ENCODE results near the gene PDZD8.
"Not testable (repeated sequence)": the region's sequence is repeated elsewhere in the genome, so short reads cannot be mapped to it uniquely, and the experiment has no call there.

PDZD8 gene

DNA sequence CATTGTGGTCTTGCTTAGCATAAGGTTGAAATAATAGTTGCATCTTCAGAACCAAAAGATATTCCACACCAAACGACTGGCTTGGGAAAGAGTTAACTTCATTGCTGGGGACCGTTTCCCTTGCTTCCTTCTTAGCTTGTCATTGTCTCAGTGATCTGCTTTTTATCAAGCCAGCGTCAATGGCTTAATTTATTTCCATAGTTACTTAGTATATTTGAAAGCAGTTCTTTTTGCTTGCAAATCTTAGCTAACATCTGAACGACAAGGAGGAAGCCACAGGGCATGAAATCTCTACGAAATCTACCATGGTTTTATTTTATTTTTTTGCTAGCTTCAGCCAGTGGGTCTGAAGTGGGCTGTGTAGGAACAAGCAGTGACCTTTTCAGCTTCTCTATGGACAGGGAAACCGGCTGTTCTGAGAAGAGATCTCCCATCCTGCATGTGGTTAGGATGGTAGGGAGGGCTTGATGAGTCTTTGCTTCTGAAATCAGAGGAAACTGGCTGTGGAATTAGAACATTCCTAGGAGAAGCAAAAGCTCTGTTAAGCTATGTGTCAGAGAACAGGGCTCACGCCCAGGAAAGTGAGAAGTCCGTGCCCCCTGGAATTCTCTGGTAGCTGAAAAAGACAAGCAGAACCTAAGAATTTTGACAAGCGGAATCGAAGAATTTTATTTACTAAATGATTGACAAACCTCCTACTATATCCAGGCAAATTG lies 126.3 kb downstream of the PDZD8 start:
- Histone ChIP-seq H2AFZ (ENCODE audit: low read depth, low read length) (no peak overlapping the region), H3K36me3 (ENCODE audit: insufficient read depth, low read length) (no peaks in the 10 kb centered on the region), H3K4me3 (ENCODE audit: low read length) (no peak overlapping the region), H3K4me1 (ENCODE audit: insufficient read depth, low read length) (peaks cover 8% of the 10 kb centered on the region), H3K27me3 (ENCODE audit: insufficient read depth, low read length) (peaks cover 50% of the 10 kb centered on the region), H3K9me3 (ENCODE audit: low read length) (no peaks in the 10 kb centered on the region)

GRCh38 chr10:117246997-117247671 lies 128.1 kb downstream of the PDZD8 start:
- peaks cover 59% of the 10 kb centered on the region for H3K27me3 ChIP-seq (ENCODE audit: insufficient read depth, low read length)

GRCh38 chr10:117242463-117242832 lies 132.8 kb downstream of the PDZD8 start:
- H3K36me3 ChIP-seq (ENCODE audit: insufficient read depth, low read length): no peaks in the 10 kb centered on the region
- H2AFZ ChIP-seq (ENCODE audit: low read depth, low read length): no peak overlapping the region
- no peak overlapping the region for H3K4me3 ChIP-seq (ENCODE audit: low read length)
- peaks cover 80% of the 10 kb centered on the region for H3K27me3 ChIP-seq (ENCODE audit: insufficient read depth, low read length)
- peaks cover 4% of the 10 kb centered on the region for H3K4me1 ChIP-seq (ENCODE audit: insufficient read depth, low read length)
- no peaks in the 10 kb centered on the region for H3K9me3 ChIP-seq (ENCODE audit: low read length)

More at GRCh38 chr10:117246997-117247671, 128.1 kb downstream of the PDZD8 start:
- Histone ChIP-seq H3K4me1 (ENCODE audit: insufficient read depth, low read length) (peaks cover 8% of the 10 kb centered on the region), H3K36me3 (ENCODE audit: insufficient read depth, low read length) (no peaks in the 10 kb centered on the region), H3K4me3 (ENCODE audit: low read length) (no peak overlapping the region), H2AFZ (ENCODE audit: low read depth, low read length) (no peak overlapping the region), H3K9me3 (ENCODE audit: low read length) (no peaks in the 10 kb centered on the region)

DNA sequence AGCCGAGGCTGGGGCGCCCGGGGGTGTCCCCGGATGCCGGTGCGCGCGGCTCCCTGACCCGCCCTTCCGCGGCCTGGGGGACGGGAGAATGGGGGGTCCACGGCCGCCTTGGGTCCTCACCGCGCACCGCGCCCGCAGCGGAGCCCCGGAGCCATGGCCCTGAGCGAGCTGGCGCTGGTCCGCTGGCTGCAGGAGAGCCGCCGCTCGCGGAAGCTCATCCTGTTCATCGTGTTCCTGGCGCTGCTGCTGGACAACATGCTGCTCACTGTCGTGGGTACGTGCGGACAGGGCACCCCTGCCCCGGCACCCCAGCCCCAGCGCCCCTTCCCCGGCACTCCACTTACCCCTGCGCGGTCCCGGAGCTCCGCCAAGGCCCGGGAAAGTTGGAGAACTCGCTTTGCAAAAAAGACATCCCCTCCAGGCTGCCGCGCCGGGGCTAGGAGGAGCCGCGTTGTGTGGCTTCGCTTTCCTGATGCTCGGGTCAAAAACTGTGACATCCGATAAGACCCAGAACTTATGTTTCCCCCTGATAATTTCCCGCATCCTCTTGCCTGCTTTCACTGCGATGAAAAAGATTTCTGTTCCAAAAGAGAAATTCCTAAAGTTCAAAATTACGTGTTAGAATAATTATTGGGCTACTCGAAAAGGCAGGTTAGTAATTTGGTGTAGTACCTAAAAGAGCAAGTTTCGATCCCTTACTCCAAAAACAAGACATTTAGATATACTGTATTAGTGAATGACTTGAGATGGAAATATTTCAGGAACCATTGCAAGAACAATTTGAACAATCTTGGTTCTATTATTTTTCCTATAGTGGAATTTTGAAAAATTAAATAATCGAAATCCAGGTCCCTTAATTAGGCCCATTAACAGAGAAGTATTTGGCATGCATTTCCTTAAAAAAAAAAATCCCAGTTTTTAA lies 133.4 kb downstream of the PDZD8 start:
- peaks cover 80% of the 10 kb centered on the region for H3K27me3 ChIP-seq (ENCODE audit: insufficient read depth, low read length)
- peak overlapping the region; percentile 34 for H2AFZ ChIP-seq (ENCODE audit: low read depth, low read length)
- H3K36me3 ChIP-seq (ENCODE audit: insufficient read depth, low read length): no peaks in the 10 kb centered on the region
- H3K4me1 ChIP-seq (ENCODE audit: insufficient read depth, low read length): peaks cover 4% of the 10 kb centered on the region
- H3K4me3 ChIP-seq (ENCODE audit: low read length): no peak overlapping the region
- H3K9me3 ChIP-seq (ENCODE audit: low read length): no peaks in the 10 kb centered on the region

GRCh38 chr10:117240621-117241529 lies 134.4 kb downstream of the PDZD8 start, which contains the start of gene SLC18A2:
Gene SLC18A2 (plus strand): TSS chr10:117241114. CDS start chr10:117241694, 580 bp downstream.
- Histone ChIP-seq H3K9me3 (ENCODE audit: low read length) (no peaks in the 10 kb centered on the region), H2AFZ (ENCODE audit: low read depth, low read length) (peak within 1 kb of the TSS; percentile 34), H3K27me3 (ENCODE audit: insufficient read depth, low read length) (peaks cover 82% of the 10 kb centered on the region), H3K36me3 (ENCODE audit: insufficient read depth, low read length) (no peaks in the 10 kb centered on the region), H3K4me3 (ENCODE audit: low read length) (no peak within 1 kb of the TSS), H3K4me1 (ENCODE audit: insufficient read depth, low read length) (peaks cover 4% of the 10 kb centered on the region)

- H3K4me1 ChIP-seq (ENCODE audit: insufficient read depth, low read length): peaks cover 4% of the 10 kb centered on the region
- peak overlapping the region; percentile 34 for H2AFZ ChIP-seq (ENCODE audit: low read depth, low read length)
- peaks cover 81% of the 10 kb centered on the region for H3K27me3 ChIP-seq (ENCODE audit: insufficient read depth, low read length)
- no peak overlapping the region for H3K4me3 ChIP-seq (ENCODE audit: low read length)
- no peaks in the 10 kb centered on the region for H3K9me3 ChIP-seq (ENCODE audit: low read length)
- no peaks in the 10 kb centered on the region for H3K36me3 ChIP-seq (ENCODE audit: insufficient read depth, low read length)
These were observed 135.3 kb downstream of the PDZD8 start for GRCh38 chr10:117239721-117240620.

DNA sequence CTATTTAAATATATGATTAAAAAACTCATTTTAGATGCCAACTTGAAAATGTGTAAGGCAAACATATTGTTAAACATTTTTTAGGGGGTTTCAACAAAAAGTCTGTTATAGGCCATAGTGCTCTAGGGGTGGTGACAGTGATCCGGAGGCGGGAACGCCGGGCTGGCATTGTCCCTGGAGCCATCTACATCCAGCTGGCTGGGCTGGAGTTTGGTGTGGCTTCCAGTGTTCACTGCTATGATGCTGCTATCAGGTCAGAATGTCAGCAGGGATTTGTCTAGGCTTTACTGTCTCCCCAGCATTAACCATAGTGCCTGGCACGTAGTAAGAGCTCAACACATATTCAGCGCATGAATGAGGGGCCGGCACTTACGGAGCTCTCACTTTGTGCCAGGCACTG lies 136.2 kb downstream of the PDZD8 start:
- no peaks in the 10 kb centered on the region for H3K36me3 ChIP-seq (ENCODE audit: insufficient read depth, low read length)
- no peaks in the 10 kb centered on the region for H3K9me3 ChIP-seq (ENCODE audit: low read length)
- H2AFZ ChIP-seq (ENCODE audit: low read depth, low read length): no peak overlapping the region
- H3K4me3 ChIP-seq (ENCODE audit: low read length): no peak overlapping the region
- peaks cover 4% of the 10 kb centered on the region for H3K4me1 ChIP-seq (ENCODE audit: insufficient read depth, low read length)
- H3K27me3 ChIP-seq (ENCODE audit: insufficient read depth, low read length): peaks cover 73% of the 10 kb centered on the region

DNA sequence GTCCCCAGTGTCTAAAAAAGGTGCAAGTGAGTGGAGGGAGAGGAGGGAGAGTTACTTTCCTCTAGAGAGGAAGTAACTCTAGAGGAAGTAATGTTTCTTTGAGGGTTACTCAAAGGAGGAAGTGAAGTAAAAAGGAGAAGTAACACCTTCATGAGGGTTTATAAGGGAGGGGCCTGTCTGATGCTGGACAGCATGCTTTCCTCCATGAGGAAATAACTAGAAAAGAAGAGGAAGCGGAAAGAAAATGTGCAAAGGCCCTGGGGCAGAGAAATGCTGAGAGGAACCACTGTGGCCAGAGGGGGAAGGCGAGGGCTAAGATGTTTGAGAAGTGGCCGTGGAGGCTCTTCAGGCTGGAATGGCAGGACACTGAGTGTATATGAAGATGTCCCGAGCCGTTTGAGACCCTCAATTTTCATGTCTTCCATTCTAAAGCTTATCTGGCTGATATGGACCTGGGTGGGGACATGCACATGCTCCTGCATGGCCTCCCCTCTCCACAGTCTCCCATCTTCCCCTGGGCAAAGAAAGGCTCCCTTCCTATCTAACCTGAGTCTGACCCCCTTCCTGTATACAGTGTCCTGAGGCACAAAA lies 137.7 kb downstream of the PDZD8 start:
- Histone ChIP-seq H3K9me3 (ENCODE audit: low read length) (no peaks in the 10 kb centered on the region), H3K4me3 (ENCODE audit: low read length) (no peak overlapping the region), H3K4me1 (ENCODE audit: insufficient read depth, low read length) (peaks cover 4% of the 10 kb centered on the region), H2AFZ (ENCODE audit: low read depth, low read length) (no peak overlapping the region), H3K27me3 (ENCODE audit: insufficient read depth, low read length) (peaks cover 76% of the 10 kb centered on the region), H3K36me3 (ENCODE audit: insufficient read depth, low read length) (no peaks in the 10 kb centered on the region)

GRCh38 chr10:117230107-117230506 lies 145.1 kb downstream of the PDZD8 start:
- peaks cover 18% of the 10 kb centered on the region for H3K27me3 ChIP-seq (ENCODE audit: insufficient read depth, low read length)
- H2AFZ ChIP-seq (ENCODE audit: low read depth, low read length); H3K36me3 ChIP-seq (ENCODE audit: insufficient read depth, low read length); H3K4me1 ChIP-seq (ENCODE audit: insufficient read depth, low read length); H3K4me3 ChIP-seq (ENCODE audit: low read length); H3K9me3 ChIP-seq (ENCODE audit: low read length): not testable (repeated sequence)

DNA sequence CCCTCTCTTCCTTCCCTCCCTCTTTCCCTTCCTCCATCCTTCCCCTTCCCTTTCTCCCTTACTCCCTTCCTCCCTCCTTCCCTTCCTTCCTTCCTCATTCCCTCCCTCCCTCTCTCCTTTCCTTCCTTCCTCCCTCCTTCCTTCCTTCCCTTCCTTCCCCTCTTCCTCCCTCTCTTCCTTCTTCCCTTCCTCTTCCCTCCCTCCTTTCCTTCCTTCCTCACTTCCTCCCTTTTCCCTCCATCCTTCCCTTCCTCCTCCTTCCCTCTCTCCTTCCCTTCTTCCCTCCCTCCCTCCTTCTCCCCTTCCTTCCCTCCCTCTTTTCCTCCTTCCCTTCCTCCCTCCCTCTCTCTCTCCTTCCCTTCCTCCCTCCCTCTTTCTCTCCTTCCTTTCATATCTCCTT lies 147.0 kb downstream of the PDZD8 start:
- Histone ChIP-seq H2AFZ (ENCODE audit: low read depth, low read length) (no peak overlapping the region), H3K4me1 (ENCODE audit: insufficient read depth, low read length) (peaks cover 2% of the 10 kb centered on the region), H3K36me3 (ENCODE audit: insufficient read depth, low read length) (no peaks in the 10 kb centered on the region), H3K4me3 (ENCODE audit: low read length) (no peak overlapping the region), H3K27me3 (ENCODE audit: insufficient read depth, low read length) (peaks cover 11% of the 10 kb centered on the region), H3K9me3 (ENCODE audit: low read length) (peaks cover 7% of the 10 kb centered on the region)

Measured in neuron (in vitro differentiated cells).